Parathyroid adenoma (tissue), 2 donors: ENCODE measurements around the gene MDGA2.
"Not testable (repeated sequence)": the region's sequence is repeated elsewhere in the genome, so short reads cannot be mapped to it uniquely, and the experiment has no call there.

ENCODE experiments used
- H2AFZ ChIP-seq: fragments of 300-600 bp; sonication (generic); one replicate; pipeline ENCODE4 v1.7.0; 2017; ENCODE audit warnings: antibody characterized with exemption, mild to moderate bottlenecking
- H3K27ac ChIP-seq: fragments of 300-600 bp; sonication (generic); one replicate; pipeline ENCODE4 v1.7.0; 2017
- H3K27me3 ChIP-seq: fragments of 300-600 bp; sonication (generic); one replicate; pipeline ENCODE4 v1.7.0; 2017; ENCODE audit warnings: low read length; ENCODE audit not compliant: control insufficient read depth, insufficient read depth
- H3K36me3 ChIP-seq: fragments of 300-600 bp; sonication (generic); one replicate; pipeline ENCODE4 v1.7.0; 2017; ENCODE audit warnings: low read length; ENCODE audit not compliant: control insufficient read depth, insufficient read depth
- H3K4me1 ChIP-seq: fragments of 300-600 bp; sonication (generic); one replicate; pipeline ENCODE4 v1.7.0; 2017; ENCODE audit warnings: control low read depth
- H3K4me2 ChIP-seq: fragments of 300-600 bp; sonication (generic); one replicate; pipeline ENCODE4 v1.7.0; 2017; ENCODE audit warnings: low read length
- H3K4me3 ChIP-seq: fragments of 300-600 bp; sonication (generic); one replicate; pipeline ENCODE4 v1.7.0; 2017; ENCODE audit warnings: low read depth, low read length
- H3K79me2 ChIP-seq: fragments of 300-600 bp; sonication (generic); one replicate; pipeline ENCODE4 v1.7.0; 2017; ENCODE audit warnings: control low read depth
- H3K9ac ChIP-seq: fragments of 300-600 bp; sonication (generic); one replicate; pipeline ENCODE4 v1.7.0; 2017; ENCODE audit warnings: mild to moderate bottlenecking
- H3K9me3 ChIP-seq: fragments of 300-600 bp; sonication (generic); one replicate; pipeline ENCODE4 v1.7.0; 2017; ENCODE audit warnings: low read length; ENCODE audit not compliant: control insufficient read depth
- CTCF ChIP-seq: fragments of 300-600 bp; sonication (generic); IDR thresholded peaks from one replicate; pipeline ENCODE4 v1.7.0; 2017; ENCODE audit warnings: antibody characterized with exemption, mild to moderate bottlenecking
- donor health status: primary hyperparathyroidism.

Gene MDGA2

GRCh38 chr14:47179906-47180305, 495.5 kb downstream of the MDGA2 start:
- Histone ChIP-seq H2AFZ (no peak overlapping the region), H3K4me2 (no peak overlapping the region), H3K9ac (no peak overlapping the region), H3K27me3 (no peaks in the 10 kb centered on the region), H3K27ac (no peak overlapping the region), H3K4me3 (no peak overlapping the region), H3K4me1 (no peaks in the 10 kb centered on the region), H3K79me2 (no peaks in the 10 kb centered on the region), H3K9me3 (no peaks in the 10 kb centered on the region), H3K36me3 (no peaks in the 10 kb centered on the region)
- no peak for TF ChIP-seq CTCF

- H3K4me2 ChIP-seq, H3K27me3 ChIP-seq, H3K9ac ChIP-seq: not testable (repeated sequence)
Measured at GRCh38 chr14:47171896-47172295, 503.5 kb downstream of the MDGA2 start.

GRCh38 chr14:47167402-47167801, 508.0 kb downstream of the MDGA2 start:
- Histone ChIP-seq H3K9me3 (no peaks in the 10 kb centered on the region), H3K9ac (no peak overlapping the region), H3K36me3 (no peaks in the 10 kb centered on the region), H3K27me3 (no peaks in the 10 kb centered on the region), H3K27ac (no peak overlapping the region), H3K4me2 (no peak overlapping the region), H3K79me2 (no peaks in the 10 kb centered on the region), H3K4me3 (no peak overlapping the region), H3K4me1 (no peaks in the 10 kb centered on the region), H2AFZ (no peak overlapping the region)
- no peak for TF ChIP-seq CTCF

More at GRCh38 chr14:47171896-47172295, 503.5 kb downstream of the MDGA2 start:
- H3K27ac ChIP-seq, H3K4me1 ChIP-seq, H3K36me3 ChIP-seq, H3K9me3 ChIP-seq, H3K4me3 ChIP-seq, H2AFZ ChIP-seq, H3K79me2 ChIP-seq: not testable (repeated sequence)

- H3K36me3 ChIP-seq = no peaks in the 10 kb centered on the region
- H3K4me3 ChIP-seq = no peak overlapping the region
- no peaks in the 10 kb centered on the region for H3K79me2 ChIP-seq
- TF ChIP-seq CTCF = no peak
- no peak overlapping the region for H3K4me2 ChIP-seq
- no peaks in the 10 kb centered on the region for H3K27me3 ChIP-seq
- H3K27ac ChIP-seq = no peak overlapping the region
- no peaks in the 10 kb centered on the region for H3K4me1 ChIP-seq
- H2AFZ ChIP-seq = no peak overlapping the region
- H3K9ac ChIP-seq = no peak overlapping the region
- H3K9me3 ChIP-seq = no peaks in the 10 kb centered on the region
Measured at GRCh38 chr14:47155395-47155794, 520.0 kb downstream of the MDGA2 start.

GRCh38 chr14:47154276-47154797, 521.1 kb downstream of the MDGA2 start:
- H3K9me3 ChIP-seq = no peaks in the 10 kb centered on the region
- no peaks in the 10 kb centered on the region for H3K79me2 ChIP-seq
- no peaks in the 10 kb centered on the region for H3K4me1 ChIP-seq
- H3K27me3 ChIP-seq = no peaks in the 10 kb centered on the region
- H3K36me3 ChIP-seq = no peaks in the 10 kb centered on the region
- H3K4me2 ChIP-seq = no peak overlapping the region
- TF ChIP-seq CTCF = no peak
- no peak overlapping the region for H3K4me3 ChIP-seq
- no peak overlapping the region for H2AFZ ChIP-seq
- H3K9ac ChIP-seq = no peak overlapping the region
- H3K27ac ChIP-seq = no peak overlapping the region
